ENCODE data around the gene CTXN3. TPM values are rescaled to one million over a fixed set of nuclear protein-coding genes. Genes with fewer than 3 reads are reported as not detected.

The CTXN3 gene
- total RNA-seq, 1 donor from 2014 or later = 0.29 TPM

- DNase-seq (ENCODE audit: extremely low spot score, unreplicated experiment) = no peak
- TF ChIP-seq, protein P1, sequence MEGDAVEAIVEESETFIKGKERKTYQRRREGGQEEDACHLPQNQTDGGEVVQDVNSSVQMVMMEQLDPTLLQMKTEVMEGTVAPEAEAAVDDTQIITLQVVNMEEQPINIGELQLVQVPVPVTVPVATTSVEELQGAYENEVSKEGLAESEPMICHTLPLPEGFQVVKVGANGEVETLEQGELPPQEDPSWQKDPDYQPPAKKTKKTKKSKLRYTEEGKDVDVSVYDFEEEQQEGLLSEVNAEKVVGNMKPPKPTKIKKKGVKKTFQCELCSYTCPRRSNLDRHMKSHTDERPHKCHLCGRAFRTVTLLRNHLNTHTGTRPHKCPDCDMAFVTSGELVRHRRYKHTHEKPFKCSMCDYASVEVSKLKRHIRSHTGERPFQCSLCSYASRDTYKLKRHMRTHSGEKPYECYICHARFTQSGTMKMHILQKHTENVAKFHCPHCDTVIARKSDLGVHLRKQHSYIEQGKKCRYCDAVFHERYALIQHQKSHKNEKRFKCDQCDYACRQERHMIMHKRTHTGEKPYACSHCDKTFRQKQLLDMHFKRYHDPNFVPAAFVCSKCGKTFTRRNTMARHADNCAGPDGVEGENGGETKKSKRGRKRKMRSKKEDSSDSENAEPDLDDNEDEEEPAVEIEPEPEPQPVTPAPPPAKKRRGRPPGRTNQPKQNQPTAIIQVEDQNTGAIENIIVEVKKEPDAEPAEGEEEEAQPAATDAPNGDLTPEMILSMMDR (conservative IDR thresholded peaks at IDR 0.05) = no peak
- peaks cover 9% of the 10 kb centered on the region for H3K4me1 Mint-ChIP-seq (ENCODE audit: unreplicated experiment)
- H3K27me3 Mint-ChIP-seq = no peaks in the 10 kb centered on the region
- H3K36me3 Mint-ChIP-seq = no peaks in the 10 kb centered on the region
- H3K4me3 Mint-ChIP-seq = no peak overlapping the region
- peaks cover 5% of the 10 kb centered on the region for H3K9me3 Mint-ChIP-seq
- no peak overlapping the region for H3K27ac Mint-ChIP-seq
Observed at GRCh38 chr5:127615916-127616315, 33.0 kb upstream of the CTXN3 start.

DNA sequence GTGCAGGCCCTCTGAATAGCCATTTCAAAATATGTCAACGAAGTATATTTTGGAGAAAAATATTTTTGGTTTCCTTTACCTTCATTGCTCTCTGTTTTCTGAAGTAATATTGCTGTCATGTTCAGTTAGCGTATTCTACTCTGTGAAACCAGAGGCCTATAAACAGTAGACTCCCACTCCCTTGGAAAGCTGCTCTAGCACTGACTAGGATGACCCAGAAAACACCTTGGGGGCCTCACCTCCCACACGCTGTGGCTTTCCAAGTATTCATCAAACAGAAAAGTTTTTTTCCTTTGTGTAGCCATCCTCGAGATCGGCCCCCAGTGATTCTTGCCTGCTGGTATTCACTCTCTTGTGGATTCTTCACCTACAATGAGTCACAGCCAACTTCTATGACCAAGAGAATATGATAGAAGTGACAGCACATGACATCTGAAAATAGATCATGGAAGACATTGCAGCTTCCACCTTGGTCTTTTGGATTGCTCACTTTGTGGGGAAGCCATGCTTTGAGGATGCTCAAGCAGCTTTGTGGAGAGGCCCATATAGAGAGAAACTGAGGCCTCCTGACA is 28.9 kb upstream of the CTXN3 start:
- H3K27me3 Mint-ChIP-seq = no peaks in the 10 kb centered on the region
- TF ChIP-seq, protein P1 (conservative IDR thresholded peaks at IDR 0.05) = no peak
- peaks cover 5% of the 10 kb centered on the region for H3K9me3 Mint-ChIP-seq
- H3K36me3 Mint-ChIP-seq = no peaks in the 10 kb centered on the region
- DNase-seq (ENCODE audit: extremely low spot score, unreplicated experiment) = no peak
- H3K4me3 Mint-ChIP-seq = no peak overlapping the region
- peaks cover 18% of the 10 kb centered on the region for H3K4me1 Mint-ChIP-seq (ENCODE audit: unreplicated experiment)
- no peak overlapping the region for H3K27ac Mint-ChIP-seq

DNA sequence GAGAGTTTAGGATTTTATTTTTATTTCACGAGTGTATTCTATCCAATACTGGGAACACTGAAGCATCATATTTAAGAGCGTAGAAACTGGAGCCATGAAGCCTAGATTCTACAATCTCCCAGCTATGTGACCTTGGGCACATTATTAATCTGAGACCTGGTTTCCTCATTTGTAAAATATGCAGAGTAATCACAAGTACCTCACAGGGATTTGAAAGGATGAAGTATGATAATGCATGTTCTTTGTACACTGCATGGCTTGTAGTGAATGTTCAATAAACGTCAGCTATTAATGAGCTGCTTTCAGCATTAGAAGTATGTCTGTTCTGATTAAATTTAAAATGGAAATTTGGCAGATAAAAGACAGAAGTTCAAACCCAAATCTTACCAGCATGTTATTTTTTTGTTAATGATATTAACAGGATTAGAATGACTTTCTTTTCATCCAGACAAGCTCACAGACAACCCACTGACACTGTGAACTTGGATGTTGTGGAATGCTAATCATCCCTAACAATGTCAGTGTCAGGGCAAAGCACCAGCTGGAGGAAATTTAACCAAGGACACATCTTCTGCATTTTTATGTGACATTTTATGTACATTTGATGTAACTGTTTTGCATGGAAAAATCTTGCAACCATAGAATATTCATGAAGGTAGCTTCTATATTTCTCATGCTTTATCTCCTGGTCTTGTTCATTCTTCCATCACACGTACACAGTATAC is 27.1 kb upstream of the CTXN3 start:
- no peak for DNase-seq (ENCODE audit: extremely low spot score, unreplicated experiment)
- H3K36me3 Mint-ChIP-seq = no peaks in the 10 kb centered on the region
- TF ChIP-seq, protein P1 (conservative IDR thresholded peaks at IDR 0.05) = no peak

DNA sequence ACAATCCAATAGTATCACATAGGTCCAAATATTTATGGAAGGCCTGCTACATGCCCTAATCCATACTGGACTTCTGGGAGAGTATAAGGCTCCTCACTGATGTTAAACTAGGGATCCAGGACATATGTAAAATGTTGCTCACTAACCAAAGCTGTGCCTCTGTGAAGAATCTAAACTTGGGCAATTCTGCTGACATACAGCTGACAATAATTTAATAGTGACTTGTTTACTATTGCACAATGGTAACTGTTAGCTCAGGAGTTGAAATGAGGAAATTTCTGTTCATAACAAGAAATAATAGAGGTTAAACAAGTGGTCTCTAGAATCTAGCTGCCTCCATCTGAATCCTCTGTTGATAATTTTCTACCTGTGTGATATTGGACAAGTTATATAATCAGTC is 14.9 kb upstream of the CTXN3 start:
- DNase-seq (ENCODE audit: extremely low spot score, unreplicated experiment) = no peak
- Mint-ChIP-seq H3K4me1 (ENCODE audit: unreplicated experiment) (no peaks in the 10 kb centered on the region), H3K36me3 (no peaks in the 10 kb centered on the region), H3K27me3 (peaks cover 3% of the 10 kb centered on the region), H3K27ac (no peak overlapping the region), H3K4me3 (no peak overlapping the region), H3K9me3 (no peaks in the 10 kb centered on the region)
- TF ChIP-seq, protein P1 (conservative IDR thresholded peaks at IDR 0.05) = no peak

More for the DNA sequence above, 27.1 kb upstream of the CTXN3 start:
- H3K27ac Mint-ChIP-seq = no peak overlapping the region
- no peaks in the 10 kb centered on the region for H3K9me3 Mint-ChIP-seq
- peaks cover 9% of the 10 kb centered on the region for H3K4me1 Mint-ChIP-seq (ENCODE audit: unreplicated experiment)
- H3K4me3 Mint-ChIP-seq = no peak overlapping the region
- no peaks in the 10 kb centered on the region for H3K27me3 Mint-ChIP-seq

DNA sequence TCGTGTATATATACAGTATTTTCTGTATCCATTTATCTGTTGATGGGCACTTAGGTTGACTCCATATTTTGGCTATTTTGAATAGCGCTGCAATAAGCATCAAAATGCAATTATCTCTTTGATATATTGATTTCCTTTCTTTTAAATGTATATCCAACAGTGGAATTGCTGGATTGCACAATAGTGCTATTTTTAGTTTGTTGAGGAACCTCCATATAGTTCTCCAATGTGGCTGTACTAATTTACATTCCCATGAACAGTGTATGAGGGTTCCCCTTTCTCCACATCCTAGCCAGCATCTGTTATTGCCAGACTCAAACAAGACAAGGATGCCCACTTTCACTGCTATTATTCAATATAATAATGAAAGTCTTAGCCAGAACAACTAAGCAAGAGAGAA is 9.1 kb upstream of the CTXN3 start:
- H3K36me3 Mint-ChIP-seq = no peaks in the 10 kb centered on the region
- H3K4me3 Mint-ChIP-seq = no peak overlapping the region
- H3K9me3 Mint-ChIP-seq = no peaks in the 10 kb centered on the region
- TF ChIP-seq, protein P1 (conservative IDR thresholded peaks at IDR 0.05) = no peak
- no peaks in the 10 kb centered on the region for H3K27me3 Mint-ChIP-seq
- DNase-seq (ENCODE audit: extremely low spot score, unreplicated experiment) = no peak
- no peak overlapping the region for H3K27ac Mint-ChIP-seq
- H3K4me1 Mint-ChIP-seq (ENCODE audit: unreplicated experiment) = no peaks in the 10 kb centered on the region

Measured in type B pancreatic cell (in vitro differentiated cells).